Endothelial cell (in vitro differentiated cells): ENCODE measurements around the gene DOLPP1. TPM values are rescaled to one million over a fixed set of nuclear protein-coding genes. Genes with fewer than 3 reads are reported as not detected.

ENCODE experiments used
- DNase-seq: peaks from one replicate; pipeline ENCODE4 v3.0.0; 2021; ENCODE audit warnings: low spot score
- H3K27ac Mint-ChIP-seq: one replicate; pipeline ENCODE4 v1.8.0; 2021; ENCODE audit warnings: mixed read lengths, inconsistent platforms; ENCODE audit not compliant: unreplicated experiment
- H3K27me3 Mint-ChIP-seq: one replicate; pipeline ENCODE4 v1.8.0; 2021; ENCODE audit warnings: mild to moderate bottlenecking, moderate library complexity, mixed read lengths, inconsistent platforms; ENCODE audit not compliant: unreplicated experiment
- H3K36me3 Mint-ChIP-seq: one replicate; pipeline ENCODE4 v1.8.0; 2021; ENCODE audit warnings: mild to moderate bottlenecking, low read depth, mixed read lengths, inconsistent platforms; ENCODE audit not compliant: unreplicated experiment
- H3K4me1 Mint-ChIP-seq: one replicate; pipeline ENCODE4 v1.8.0; 2021; ENCODE audit warnings: mild to moderate bottlenecking, mixed read lengths, inconsistent platforms; ENCODE audit not compliant: unreplicated experiment
- H3K4me3 Mint-ChIP-seq: one replicate; pipeline ENCODE4 v1.8.0; 2021; ENCODE audit warnings: mild to moderate bottlenecking, mixed read lengths, inconsistent platforms; ENCODE audit not compliant: unreplicated experiment
- H3K9me3 Mint-ChIP-seq: one replicate; pipeline ENCODE4 v1.8.0; 2021; ENCODE audit warnings: mixed read lengths, inconsistent platforms; ENCODE audit not compliant: unreplicated experiment
- CTCF ChIP-seq: fragments of 200-600 bp; sonication (generic); IDR thresholded peaks from one replicate; pipeline ENCODE4 v1.5.0; 2021; ENCODE audit warnings: antibody characterized with exemption; ENCODE audit not compliant: unreplicated experiment
- total RNA-seq: library from RNA; stranded (reverse); fragmentation: NEBNext Ultra II Directional; extraction: Animal tissue kit (Norgen Biotek cat#: 25700); gene quantifications from one replicate; pipeline ENCODE4 v1.2.1, GENCODE V29; 2021; ENCODE audit not compliant: unreplicated experiment

DOLPP1 gene
- total RNA-seq, 1 donor from 2014 or later = 21.4 TPM

GRCh38 chr9:129108805-129109536, 28.1 kb downstream of the DOLPP1 start:
- H3K4me1 Mint-ChIP-seq = peaks cover 18% of the 10 kb centered on the region
- no peaks in the 10 kb centered on the region for H3K9me3 Mint-ChIP-seq
- H3K27ac Mint-ChIP-seq = no peak overlapping the region
- DNase-seq = no peak
- H3K36me3 Mint-ChIP-seq = no peaks in the 10 kb centered on the region
- H3K4me3 Mint-ChIP-seq = peak overlapping the region; percentile 84
- peaks cover 13% of the 10 kb centered on the region for H3K27me3 Mint-ChIP-seq
- no peak for TF ChIP-seq CTCF

- H3K4me1 Mint-ChIP-seq = peaks cover 18% of the 10 kb centered on the region
- no peak overlapping the region for H3K27ac Mint-ChIP-seq
- no peaks in the 10 kb centered on the region for H3K9me3 Mint-ChIP-seq
- no peak for TF ChIP-seq CTCF
- H3K36me3 Mint-ChIP-seq = no peaks in the 10 kb centered on the region
- peaks cover 13% of the 10 kb centered on the region for H3K27me3 Mint-ChIP-seq
- no peak for DNase-seq
- peak overlapping the region; percentile 84 for H3K4me3 Mint-ChIP-seq
These were observed 28.6 kb downstream of the DOLPP1 start for GRCh38 chr9:129109537-129109903.

GRCh38 chr9:129109952-129110739, 29.2 kb downstream of the DOLPP1 start:
- no peaks in the 10 kb centered on the region for H3K36me3 Mint-ChIP-seq
- peaks cover 18% of the 10 kb centered on the region for H3K4me1 Mint-ChIP-seq
- H3K27ac Mint-ChIP-seq = no peak overlapping the region
- no peak for TF ChIP-seq CTCF
- H3K27me3 Mint-ChIP-seq = peaks cover 13% of the 10 kb centered on the region
- no peaks in the 10 kb centered on the region for H3K9me3 Mint-ChIP-seq
- no peak for DNase-seq
- peak overlapping the region; percentile 84 for H3K4me3 Mint-ChIP-seq

DNA sequence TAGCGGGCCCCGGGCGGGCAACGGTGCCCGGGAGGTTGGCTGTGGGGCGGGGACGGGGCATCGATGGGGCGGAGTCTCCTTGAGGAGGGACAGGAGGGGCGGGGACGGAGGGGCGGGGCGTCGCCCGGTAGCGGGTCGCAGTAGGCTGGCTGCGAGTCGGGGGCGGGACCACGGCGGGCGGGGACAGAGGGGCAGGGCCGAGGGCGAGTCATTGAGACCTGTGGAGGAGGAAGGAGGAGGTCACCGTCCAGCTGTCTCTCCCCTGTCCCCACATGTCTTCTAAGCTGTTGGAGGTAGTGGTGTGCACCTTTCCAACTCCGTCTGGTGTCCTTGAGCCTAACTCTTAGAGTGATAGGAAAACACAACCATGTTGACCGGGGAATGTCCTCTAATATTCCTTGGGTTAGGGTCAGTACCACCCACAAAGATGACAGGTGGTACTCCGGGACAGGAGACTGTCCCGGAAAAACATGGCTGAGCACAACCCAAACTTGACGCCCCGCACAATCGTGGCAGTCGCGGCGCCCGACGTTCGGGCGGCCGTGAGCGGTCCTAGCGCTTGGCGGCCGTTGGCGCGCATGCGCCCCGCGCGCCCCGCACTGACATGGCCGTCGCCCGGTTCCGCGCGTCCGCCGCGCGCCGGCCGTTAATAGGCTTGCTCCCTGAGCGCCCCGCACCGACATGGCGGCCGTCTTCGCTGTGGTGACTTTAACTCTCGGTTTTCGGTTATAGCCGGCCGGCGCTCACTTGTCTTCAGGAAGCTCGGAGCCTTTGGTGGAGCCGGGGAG, 30.0 kb downstream of the DOLPP1 start, which contains the start of the genes CRAT and PTPA:
Gene CRAT (minus strand): TSS at position 54 of the 788 bp plus-strand sequence. CDS start 284 bp downstream, outside the sequence.
Gene PTPA (plus strand): TSS at position 676 of the 788 bp plus-strand sequence. CDS start 186 bp downstream, outside the sequence.
- peak within 1 kb of the TSS; percentile 86 for H3K27ac Mint-ChIP-seq
- TF ChIP-seq CTCF = no peak
- peaks cover 18% of the 10 kb centered on the region for H3K4me1 Mint-ChIP-seq
- H3K36me3 Mint-ChIP-seq = no peaks in the 10 kb centered on the region
- no peaks in the 10 kb centered on the region for H3K9me3 Mint-ChIP-seq
- H3K27me3 Mint-ChIP-seq = peaks cover 13% of the 10 kb centered on the region
- peak within 1 kb of the TSS; percentile 97 for H3K4me3 Mint-ChIP-seq
- DNase-seq = peak; percentile 92
